ACC112 (cell line): Measurements from ENCODE around the gene ZNF496.

ENCODE experiments used
- H2AFZ ChIP-seq: fragments of 200-600 bp; sonication (generic); one replicate; pipeline ENCODE4 v1.6.0; 2017; ENCODE audit warnings: antibody characterized with exemption, low read length; ENCODE audit not compliant: unreplicated experiment
- H3K27ac ChIP-seq: fragments of 200-600 bp; sonication (generic); 2 replicates; pipeline ENCODE4 v1.5.1; 2014; ENCODE audit warnings: low read depth, mild to moderate bottlenecking, antibody characterized with exemption, low read length, moderate library complexity
- H3K27me3 ChIP-seq: fragments of 200-600 bp; sonication (generic); 2 replicates; pipeline ENCODE4 v1.6.1; 2014; ENCODE audit warnings: mild to moderate bottlenecking, antibody characterized with exemption, low read length, moderate library complexity, mixed read lengths; ENCODE audit not compliant: insufficient read depth
- H3K36me3 ChIP-seq: fragments of 200-600 bp; sonication (generic); 2 replicates; pipeline ENCODE4 v1.6.1; 2016; ENCODE audit warnings: mild to moderate bottlenecking, antibody characterized with exemption, low read length, moderate library complexity, mixed read lengths; ENCODE audit not compliant: insufficient read depth
- H3K4me1 ChIP-seq: fragments of 200-600 bp; sonication (generic); one replicate; pipeline ENCODE4 v1.6.1; 2016; ENCODE audit warnings: low read length, mixed read lengths; ENCODE audit not compliant: insufficient read depth, unreplicated experiment, control insufficient read depth
- H3K4me3 ChIP-seq: fragments of 200-600 bp; sonication (generic); 2 replicates; pipeline ENCODE4 v1.5.1; 2014; ENCODE audit warnings: mild to moderate bottlenecking, low read depth, low read length
- H3K79me2 ChIP-seq: fragments of 200-600 bp; sonication (generic); one replicate; pipeline ENCODE4 v1.6.0; 2016; ENCODE audit warnings: low read length; ENCODE audit not compliant: control insufficient read depth, unreplicated experiment, insufficient read depth

ZNF496 gene

GRCh38 chr1:247328311-247328710 lies 3.4 kb downstream of the ZNF496 start:
- Histone ChIP-seq H3K27ac (no peak overlapping the region), H3K27me3 (no peaks in the 10 kb centered on the region), H2AFZ (no peak overlapping the region), H3K4me1 (peaks cover 11% of the 10 kb centered on the region), H3K4me3 (no peak overlapping the region), H3K79me2 (peaks cover 27% of the 10 kb centered on the region), H3K36me3 (peaks cover 3% of the 10 kb centered on the region; the same call in 1 of the 2 replicates)

GRCh38 chr1:247326411-247327130 lies 5.1 kb downstream of the ZNF496 start:
- peaks cover 8% of the 10 kb centered on the region for H3K4me1 ChIP-seq
- H3K27me3 ChIP-seq = no peaks in the 10 kb centered on the region
- no peak overlapping the region for H3K27ac ChIP-seq
- H3K79me2 ChIP-seq = peaks cover 16% of the 10 kb centered on the region
- peaks cover 6% of the 10 kb centered on the region; the same call in 1 of the 2 replicates for H3K36me3 ChIP-seq
- no peak overlapping the region for H2AFZ ChIP-seq
- no peak overlapping the region for H3K4me3 ChIP-seq

GRCh38 chr1:247324923-247325322 lies 6.7 kb downstream of the ZNF496 start:
- peaks cover 5% of the 10 kb centered on the region for H3K79me2 ChIP-seq
- no peaks in the 10 kb centered on the region for H3K27me3 ChIP-seq
- peaks cover 6% of the 10 kb centered on the region; the same call in 1 of the 2 replicates for H3K36me3 ChIP-seq
- H3K27ac ChIP-seq = no peak overlapping the region
- no peak overlapping the region for H2AFZ ChIP-seq
- no peak overlapping the region for H3K4me3 ChIP-seq
- H3K4me1 ChIP-seq = peaks cover under 1% of the 10 kb centered on the region

GRCh38 chr1:247324204-247324787 lies 7.4 kb downstream of the ZNF496 start:
- Histone ChIP-seq H2AFZ (no peak overlapping the region), H3K36me3 (peaks cover 6% of the 10 kb centered on the region; the same call in 1 of the 2 replicates), H3K27ac (no peak overlapping the region), H3K4me3 (no peak overlapping the region), H3K79me2 (no peaks in the 10 kb centered on the region), H3K27me3 (no peaks in the 10 kb centered on the region), H3K4me1 (no peaks in the 10 kb centered on the region)

- H3K27ac ChIP-seq = no peak overlapping the region
- no peak overlapping the region for H2AFZ ChIP-seq
- no peaks in the 10 kb centered on the region for H3K27me3 ChIP-seq
- no peaks in the 10 kb centered on the region for H3K4me1 ChIP-seq
- no peaks in the 10 kb centered on the region for H3K79me2 ChIP-seq
- no peak overlapping the region for H3K4me3 ChIP-seq
- peaks cover 3% of the 10 kb centered on the region; the same call in 1 of the 2 replicates for H3K36me3 ChIP-seq
Observed at GRCh38 chr1:247322849-247323586, 8.6 kb downstream of the ZNF496 start.

GRCh38 chr1:247322442-247322841 lies 9.2 kb downstream of the ZNF496 start:
- Histone ChIP-seq H3K36me3 (peaks cover 3% of the 10 kb centered on the region; the same call in 1 of the 2 replicates), H3K4me1 (no peaks in the 10 kb centered on the region), H3K4me3 (no peak overlapping the region), H3K27ac (no peak overlapping the region), H2AFZ (no peak overlapping the region), H3K27me3 (no peaks in the 10 kb centered on the region), H3K79me2 (no peaks in the 10 kb centered on the region)

- Histone ChIP-seq H3K4me1 (peaks cover 13% of the 10 kb centered on the region), H3K4me3 (no peak overlapping the region), H3K27me3 (no peaks in the 10 kb centered on the region), H3K36me3 (peaks cover 8% of the 10 kb centered on the region; the same call in 1 of the 2 replicates), H2AFZ (no peak overlapping the region), H3K27ac (no peak overlapping the region), H3K79me2 (no peaks in the 10 kb centered on the region)
Observed at GRCh38 chr1:247317702-247318101, 14.0 kb downstream of the ZNF496 start.

GRCh38 chr1:247316590-247317197 lies 15.0 kb downstream of the ZNF496 start:
- no peaks in the 10 kb centered on the region for H3K79me2 ChIP-seq
- H3K4me1 ChIP-seq = peaks cover 13% of the 10 kb centered on the region
- peaks cover 5% of the 10 kb centered on the region; the same call in 1 of the 2 replicates for H3K36me3 ChIP-seq
- H3K27ac ChIP-seq = no peak overlapping the region
- no peak overlapping the region for H3K4me3 ChIP-seq
- H3K27me3 ChIP-seq = no peaks in the 10 kb centered on the region
- no peak overlapping the region for H2AFZ ChIP-seq

GRCh38 chr1:247304031-247304430 lies 27.6 kb downstream of the ZNF496 start:
- peaks cover 26% of the 10 kb centered on the region for H3K36me3 ChIP-seq

GRCh38 chr1:247303216-247303615 lies 28.5 kb downstream of the ZNF496 start:
- no peak overlapping the region for H3K27ac ChIP-seq
- no peaks in the 10 kb centered on the region for H3K4me1 ChIP-seq
- no peak overlapping the region for H2AFZ ChIP-seq
- H3K4me3 ChIP-seq = no peak overlapping the region
- no peaks in the 10 kb centered on the region for H3K27me3 ChIP-seq
- H3K36me3 ChIP-seq = peaks cover 26% of the 10 kb centered on the region
- no peaks in the 10 kb centered on the region for H3K79me2 ChIP-seq

More at GRCh38 chr1:247304031-247304430, 27.6 kb downstream of the ZNF496 start:
- no peaks in the 10 kb centered on the region for H3K27me3 ChIP-seq
- H3K27ac ChIP-seq = no peak overlapping the region
- no peak overlapping the region for H2AFZ ChIP-seq
- H3K79me2 ChIP-seq = no peaks in the 10 kb centered on the region
- no peak overlapping the region for H3K4me3 ChIP-seq
- H3K4me1 ChIP-seq = no peaks in the 10 kb centered on the region
